Uterus (tissue), 2 donors: ENCODE results near the gene ZSCAN25.
"Not testable (repeated sequence)": the region's sequence is repeated elsewhere in the genome, so short reads cannot be mapped to it uniquely, and the experiment has no call there.

ENCODE experiments used
- CTCF ChIP-seq, 4 experiments: fragments of 200-600 bp in 2 of 4; fragments of 450-650 bp in 2 of 4; sonication (generic) in 2 of 4; IDR thresholded peaks; one replicate each; pipeline ENCODE4 v1.5.1; 2016 to 2019; ENCODE audit warnings: antibody characterized with exemption in 4 of 4, mild to moderate bottlenecking in 2 of 4, moderate library complexity in 1 of 4
- POLR2A ChIP-seq, 2 donors: fragments of 450-650 bp; IDR thresholded peaks; one replicate each; pipeline ENCODE4 v1.6.1; 2016; ENCODE audit warnings: antibody characterized with exemption in 2 of 2, mild to moderate bottlenecking in 1 of 2, moderate library complexity in 1 of 2

- not testable (repeated sequence) for TF ChIP-seq CTCF, POLR2A (IDR thresholded peaks at IDR 0.05)
Observed at GRCh38 chr7:99653269-99653668, 36.5 kb downstream of the ZSCAN25 start.
